GM18517 (cell line): Measurements from ENCODE around the gene RMC1.
"Not testable (repeated sequence)": the region's sequence is repeated elsewhere in the genome, so short reads cannot be mapped to it uniquely, and the experiment has no call there.

Source experiments
- ATAC-seq: cut with Tn5 transposase; IDR thresholded peaks from one replicate; pipeline ENCODE4 v1.9.1; 2021; ENCODE audit warnings: mild to moderate bottlenecking, moderate library complexity; ENCODE audit not compliant: unreplicated experiment

Gene RMC1

DNA sequence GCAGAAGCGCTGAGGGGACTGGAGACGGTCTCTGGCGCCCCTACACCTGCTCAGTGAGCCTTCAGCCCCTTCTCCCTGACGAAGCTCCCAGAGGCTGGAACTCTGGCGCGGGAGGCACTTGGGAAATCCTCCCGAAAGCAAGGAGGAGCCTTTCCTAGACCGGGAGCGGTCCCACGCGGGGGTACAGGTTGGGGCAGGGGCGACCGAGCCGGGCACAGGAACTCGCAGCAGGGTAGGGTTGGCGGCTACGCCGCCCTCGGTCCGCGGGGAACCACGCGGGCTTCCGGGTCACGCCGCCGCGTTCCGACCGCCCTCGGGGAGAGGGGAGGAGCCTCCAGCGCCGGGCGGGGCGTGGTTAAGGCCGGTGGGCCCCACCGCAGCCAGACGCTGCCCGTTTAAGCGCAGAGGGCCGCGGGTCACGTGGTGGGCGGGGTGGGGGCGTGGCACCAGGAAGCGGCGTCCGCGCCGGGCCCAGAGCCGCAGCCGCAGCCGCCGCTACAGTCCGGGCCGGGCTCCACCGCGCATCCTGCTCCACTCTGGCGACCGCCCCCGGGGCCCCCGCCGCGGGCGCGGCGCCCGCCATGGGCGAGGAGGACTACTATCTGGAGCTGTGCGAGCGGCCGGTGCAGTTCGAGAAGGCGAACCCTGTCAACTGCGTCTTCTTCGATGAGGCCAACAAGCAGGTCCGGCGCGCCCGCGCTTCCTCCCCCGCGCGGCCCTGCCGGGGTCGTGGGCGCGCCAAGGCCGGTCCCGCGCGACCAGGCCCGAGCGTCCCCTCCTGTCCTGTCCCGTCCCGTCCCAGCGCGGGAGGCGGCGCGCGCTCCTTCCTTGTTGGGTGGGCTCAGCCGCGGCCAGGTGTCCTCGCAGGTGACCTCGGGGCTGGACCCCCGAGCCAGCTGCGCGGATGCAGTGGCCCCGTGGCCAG is at the start of gene RMC1:
Gene RMC1 (plus strand): TSS at position 474 of the 925 bp plus-strand sequence. CDS start 108 bp downstream, at position 582.
- ATAC-seq = peak; percentile 57

DNA sequence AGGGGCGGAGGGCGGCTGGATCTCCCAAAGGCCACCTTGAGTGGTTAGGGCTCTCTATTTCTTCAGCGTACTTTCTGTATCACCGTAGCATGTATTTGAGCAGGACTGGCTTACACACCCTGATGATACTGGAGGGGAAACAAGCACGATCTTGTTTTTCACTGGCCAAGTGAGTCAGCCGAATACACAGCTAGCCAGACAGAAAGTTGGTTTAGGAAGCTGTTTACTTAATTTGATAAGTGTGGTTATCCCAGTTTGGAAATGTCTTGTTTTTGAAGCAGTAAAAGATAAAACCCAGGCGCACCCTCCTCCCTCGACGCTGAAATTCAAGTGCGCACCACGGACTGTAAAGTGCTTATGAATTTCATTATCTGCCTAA is 49.6 kb upstream of the RMC1 start:
- ATAC-seq = no peak

DNA sequence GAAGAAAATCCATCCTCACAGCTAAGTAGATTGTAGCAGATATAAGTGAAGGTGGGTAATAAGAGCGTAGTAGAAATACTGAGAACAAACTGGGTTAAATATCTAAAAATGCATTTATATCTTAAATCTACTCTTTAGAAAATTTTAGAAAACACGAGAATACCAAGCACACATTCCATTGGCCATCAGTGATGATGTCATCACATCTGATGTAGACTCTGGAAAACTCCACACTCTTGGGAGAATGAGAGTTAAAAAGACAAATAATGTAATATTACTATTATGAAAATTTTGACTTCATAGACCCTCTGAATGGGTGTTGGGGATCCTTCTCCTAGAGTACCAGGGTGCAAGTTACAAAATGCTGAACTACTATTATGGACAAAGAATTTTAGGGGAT is 46.5 kb upstream of the RMC1 start:
- ATAC-seq = no peak

DNA sequence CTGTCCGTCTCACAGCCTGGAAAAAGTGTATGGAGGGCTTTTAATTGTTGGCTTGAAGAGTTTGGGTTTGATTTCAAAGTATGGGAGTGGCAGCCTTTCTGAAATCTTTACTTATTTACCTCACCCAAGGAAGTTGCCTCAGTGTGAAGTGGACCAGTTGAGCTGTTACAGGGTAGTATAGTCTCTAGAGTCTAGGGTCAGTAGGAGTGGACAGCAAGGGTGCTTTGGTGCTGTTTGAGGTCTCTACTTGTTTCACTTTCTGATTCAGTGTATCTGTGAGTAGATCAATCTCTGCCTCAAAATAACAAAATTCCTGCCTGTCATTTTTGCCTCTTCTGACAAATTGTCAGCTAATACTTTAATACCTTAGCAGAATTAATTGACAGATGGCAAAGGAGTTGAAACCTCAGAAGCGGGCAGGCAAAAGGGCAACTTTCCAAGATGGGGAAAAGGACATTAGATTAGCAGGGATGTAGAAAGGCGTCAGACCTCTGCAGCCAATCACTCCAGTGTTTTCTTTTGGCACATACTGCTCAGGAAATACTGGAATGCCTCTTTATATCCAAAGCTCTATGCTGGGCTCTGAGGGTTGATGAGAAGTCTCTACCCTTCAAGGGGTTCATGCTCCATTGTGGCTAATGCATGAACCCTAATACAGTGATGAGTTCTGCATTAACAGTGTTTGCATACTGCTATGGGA is 44.3 kb upstream of the RMC1 start:
- ATAC-seq = no peak

DNA sequence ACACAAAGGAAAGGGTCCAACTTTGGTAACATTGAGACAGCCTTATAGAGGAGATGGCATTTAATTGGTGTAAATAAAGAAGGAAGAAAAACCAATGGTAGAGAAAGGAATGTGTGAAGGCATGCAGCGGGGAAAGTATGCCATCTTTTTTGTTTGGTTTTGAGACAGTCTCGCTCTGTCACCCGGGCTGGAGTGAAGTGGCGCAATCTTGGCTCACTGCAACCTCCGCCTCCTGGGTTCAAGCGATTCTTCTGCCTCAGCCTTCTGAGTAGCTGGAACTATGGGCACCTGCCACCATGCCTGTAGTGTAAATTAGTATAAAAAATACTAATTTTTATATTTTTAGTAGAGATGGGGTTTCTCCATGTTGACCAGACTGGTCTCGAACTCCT is 43.8 kb upstream of the RMC1 start:
- ATAC-seq = no peak

DNA sequence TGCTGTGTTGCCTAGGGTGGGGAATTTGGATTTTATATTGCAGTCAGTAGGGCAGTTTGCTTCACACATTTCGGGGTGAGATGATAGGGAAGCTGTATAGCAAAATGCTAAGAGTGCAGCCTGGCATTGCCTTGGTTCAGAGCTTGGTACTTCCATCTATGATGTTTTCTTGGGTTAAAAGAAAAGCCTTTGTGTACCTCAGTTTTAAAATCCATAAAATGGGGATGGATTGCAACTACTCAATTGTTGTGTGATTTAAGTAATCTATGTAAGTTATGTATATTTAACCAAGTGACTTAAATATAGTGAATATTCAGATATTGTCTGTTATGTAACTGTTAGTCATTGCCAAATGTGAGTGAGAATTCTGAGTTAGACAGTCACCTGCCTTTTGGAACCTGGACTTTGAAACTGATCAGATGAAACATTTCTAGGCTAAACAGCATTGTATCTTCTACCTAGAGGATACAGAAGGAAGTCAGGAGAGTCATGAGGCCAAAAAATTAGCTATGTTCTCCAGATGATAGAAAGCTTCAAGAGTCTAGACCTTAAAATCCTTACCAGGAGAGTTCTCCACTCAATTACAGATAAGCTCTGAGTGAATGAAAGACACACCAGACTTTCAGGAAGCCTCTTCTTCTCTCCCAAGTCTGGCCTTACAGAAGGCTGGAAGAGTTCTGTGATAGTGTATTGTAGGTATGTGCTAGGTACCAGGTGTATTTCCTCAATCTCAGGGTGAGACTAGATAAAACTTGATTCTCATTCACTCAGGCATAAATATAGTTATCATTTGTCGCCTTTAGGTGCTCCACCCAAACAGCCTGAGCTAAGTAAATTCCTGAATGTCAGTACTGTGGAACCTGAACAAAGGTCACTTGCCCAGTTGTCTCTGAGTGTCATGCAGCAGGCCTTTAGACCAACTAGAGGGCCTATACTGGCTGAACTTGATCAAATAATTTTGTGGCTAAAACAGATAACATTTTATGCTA is 42.7 kb upstream of the RMC1 start:
- ATAC-seq = no peak

DNA sequence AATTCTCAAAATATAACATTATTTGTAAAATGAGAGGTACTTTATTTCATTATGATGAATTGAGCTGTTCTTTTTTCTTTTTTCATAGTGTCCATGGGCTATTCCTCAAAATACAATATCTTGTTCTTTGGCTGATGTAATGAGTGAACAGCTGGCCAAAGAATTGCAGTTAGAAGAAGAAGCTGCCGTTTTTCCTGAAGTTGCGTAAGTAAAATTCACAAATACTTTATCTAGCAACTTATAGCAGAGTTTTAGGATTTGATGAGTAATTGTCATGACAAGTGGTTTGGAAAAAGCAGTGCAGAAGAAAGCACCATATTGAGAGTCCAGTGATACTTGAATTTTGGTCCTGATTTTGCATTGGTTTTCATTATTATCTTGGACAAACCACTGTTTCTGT is 40.4 kb upstream of the RMC1 start:
- ATAC-seq = no peak

DNA sequence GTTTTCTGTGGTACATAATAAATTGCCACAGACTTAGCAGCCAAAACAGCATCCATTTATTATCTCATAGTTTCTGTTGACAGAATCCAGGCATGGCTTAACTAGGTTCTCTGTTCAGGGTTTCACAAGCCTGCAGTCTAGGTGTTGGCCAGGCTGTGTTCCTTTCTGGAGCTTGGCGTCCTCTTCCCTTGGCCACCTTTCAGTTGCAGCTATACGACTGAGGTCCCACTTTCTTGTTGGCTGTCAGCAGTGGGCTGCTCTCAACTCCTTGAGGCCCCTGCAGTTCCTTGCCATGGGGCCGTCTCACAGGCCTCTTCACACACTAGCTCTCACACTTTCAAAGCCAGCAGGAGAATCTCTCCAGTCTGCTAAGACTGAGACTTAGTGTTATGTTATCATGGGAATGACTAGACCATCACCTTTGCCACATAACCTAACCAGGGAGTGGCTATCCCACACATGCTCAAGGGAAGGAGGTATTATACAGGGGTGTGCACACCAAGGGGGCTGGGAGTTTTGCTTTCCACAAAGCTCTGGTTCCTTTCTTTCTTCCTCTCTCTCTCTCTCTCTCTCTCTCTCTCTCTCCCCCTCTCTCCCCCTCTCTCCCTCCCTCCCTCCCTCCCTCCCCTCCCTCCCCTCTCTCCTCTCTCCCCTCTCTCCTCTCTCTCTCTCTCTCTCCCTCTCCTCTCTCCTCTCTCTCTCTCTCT is 34.4 kb upstream of the RMC1 start:
- no peak for ATAC-seq

DNA sequence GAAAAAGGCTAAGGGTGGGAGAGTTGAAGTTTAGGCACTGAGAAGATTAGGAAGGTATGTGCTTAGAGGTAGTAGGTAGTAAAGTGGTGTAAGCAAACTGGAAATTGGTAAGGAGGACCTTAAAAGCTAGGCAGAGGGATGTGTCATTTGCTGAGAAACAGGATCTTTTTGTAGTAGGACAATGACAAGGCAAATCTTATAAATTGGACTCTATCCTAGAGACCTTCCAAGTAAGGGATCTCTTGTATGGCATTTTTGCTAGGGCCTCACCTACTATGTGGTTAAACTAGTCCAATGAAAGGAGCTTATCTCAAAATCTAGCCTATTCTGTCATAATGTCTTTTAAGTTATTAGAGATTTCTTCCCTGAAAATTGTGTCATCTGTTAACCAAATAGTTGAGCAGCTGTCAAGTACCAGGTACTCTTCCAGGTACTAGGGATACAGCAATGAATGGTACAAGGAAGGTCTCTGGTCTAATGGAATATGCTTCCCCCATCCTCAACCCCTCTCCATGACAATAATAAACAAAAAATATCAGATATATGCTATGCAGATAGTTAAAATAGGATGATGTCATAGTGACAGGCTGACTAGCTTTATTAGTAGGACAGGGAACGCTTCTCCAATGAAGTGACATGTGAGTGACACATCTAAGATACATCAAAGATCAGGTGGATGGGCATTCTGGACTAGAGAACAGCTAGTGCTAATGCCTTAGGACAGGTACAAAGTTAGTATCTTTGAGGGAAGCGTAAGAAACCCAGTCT is 32.5 kb upstream of the RMC1 start:
- ATAC-seq = no peak

DNA sequence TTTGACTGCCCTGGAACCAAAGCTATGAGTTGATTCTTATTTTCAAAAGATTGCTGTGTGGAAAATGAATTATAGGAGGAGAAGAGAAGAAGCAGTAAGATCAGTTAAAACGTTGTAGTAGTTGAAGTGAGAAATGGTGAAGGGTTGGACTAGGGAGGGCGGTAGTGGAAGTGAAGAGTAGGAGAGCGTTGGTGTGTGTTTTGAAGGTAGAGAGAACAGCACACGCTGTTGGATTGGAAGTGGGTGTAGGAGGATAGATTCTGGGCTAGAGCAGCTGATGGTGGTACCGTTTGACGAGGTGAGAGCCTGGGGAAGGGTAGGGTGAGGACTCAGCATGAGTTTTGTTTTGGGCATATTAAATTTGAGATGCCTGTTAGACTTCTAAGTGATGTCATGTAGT is 31.8 kb upstream of the RMC1 start:
- no peak for ATAC-seq

DNA sequence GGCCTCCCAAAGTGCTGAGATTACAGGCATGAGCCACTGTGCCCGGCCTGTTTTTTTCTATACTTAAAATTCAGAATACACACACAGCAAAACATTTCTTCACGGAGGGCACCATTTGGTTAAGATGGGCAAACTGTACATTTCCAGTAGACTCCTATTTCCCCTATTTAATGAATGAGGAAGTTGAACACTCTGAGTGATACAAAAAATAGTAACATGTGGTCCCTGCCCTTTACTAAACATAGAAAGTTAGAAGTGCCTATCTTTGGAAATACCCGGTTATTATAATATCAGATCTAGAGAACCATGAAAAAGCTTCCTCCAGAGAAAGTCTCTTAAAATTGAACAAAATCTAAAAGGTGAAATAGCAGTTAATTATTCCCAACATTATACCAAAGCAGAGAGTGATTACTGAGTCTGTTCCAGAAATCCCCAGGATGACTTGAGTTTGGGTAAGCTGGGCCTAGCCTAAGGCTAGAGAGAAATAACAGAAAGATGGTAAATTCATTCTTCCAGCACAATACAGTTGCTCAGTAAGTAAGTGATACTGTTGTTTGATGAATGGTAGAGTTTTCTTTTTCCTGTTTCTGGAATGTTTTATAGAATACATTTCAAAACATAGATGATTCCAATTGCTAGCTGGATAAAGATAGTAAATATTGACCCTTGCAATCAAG is 23.3 kb upstream of the RMC1 start:
- no peak for ATAC-seq

DNA sequence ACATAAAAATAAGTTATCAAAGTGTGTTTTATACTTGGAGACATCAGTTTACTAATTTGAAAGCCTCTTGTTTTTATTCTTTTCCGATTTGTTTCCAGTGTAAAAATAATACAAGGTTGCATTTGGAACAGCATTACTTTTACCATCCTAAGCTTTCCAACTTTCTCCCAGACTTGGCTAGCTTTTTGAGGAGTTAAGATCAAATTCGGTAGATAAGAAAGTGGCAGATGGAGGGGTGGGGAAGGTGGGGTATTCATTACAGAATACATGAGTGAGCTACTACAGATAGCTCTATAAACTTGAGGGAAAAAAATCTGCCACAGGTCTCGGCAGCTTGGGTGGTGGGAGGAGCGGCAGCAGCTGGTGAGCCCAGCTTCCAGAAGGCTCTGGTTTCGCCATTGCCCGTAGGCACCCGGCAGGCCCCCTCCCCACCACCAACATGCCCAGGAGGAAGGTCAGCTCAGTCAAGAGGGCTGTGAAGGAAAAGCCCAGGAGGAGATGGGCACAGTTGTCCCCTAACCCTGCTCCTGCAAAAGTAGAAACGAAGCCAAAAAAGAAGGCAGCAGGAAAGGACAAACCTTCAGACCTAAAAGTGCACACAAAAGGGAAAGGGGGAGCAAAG is 18.6 kb upstream of the RMC1 start:
- no peak for ATAC-seq

DNA sequence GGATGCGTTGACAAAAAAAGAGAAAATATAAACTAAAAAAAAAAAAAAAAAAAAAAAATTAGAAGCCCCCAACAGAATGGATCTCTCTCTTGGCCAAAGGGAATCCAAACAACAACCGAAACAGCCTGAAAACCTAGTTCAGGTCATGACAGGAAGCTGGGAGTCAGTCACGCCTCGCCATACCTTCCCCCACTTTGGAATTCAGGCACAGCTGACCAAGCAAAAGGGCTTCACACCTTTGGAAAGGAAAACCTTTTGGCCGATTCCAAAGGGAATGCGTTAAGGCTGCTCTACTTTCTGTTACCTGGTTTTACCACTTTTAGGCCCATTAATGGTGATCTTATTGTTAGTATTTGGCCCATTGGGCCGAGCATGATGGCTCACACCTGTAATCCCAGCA is 17.9 kb upstream of the RMC1 start:
- ATAC-seq = no peak

DNA sequence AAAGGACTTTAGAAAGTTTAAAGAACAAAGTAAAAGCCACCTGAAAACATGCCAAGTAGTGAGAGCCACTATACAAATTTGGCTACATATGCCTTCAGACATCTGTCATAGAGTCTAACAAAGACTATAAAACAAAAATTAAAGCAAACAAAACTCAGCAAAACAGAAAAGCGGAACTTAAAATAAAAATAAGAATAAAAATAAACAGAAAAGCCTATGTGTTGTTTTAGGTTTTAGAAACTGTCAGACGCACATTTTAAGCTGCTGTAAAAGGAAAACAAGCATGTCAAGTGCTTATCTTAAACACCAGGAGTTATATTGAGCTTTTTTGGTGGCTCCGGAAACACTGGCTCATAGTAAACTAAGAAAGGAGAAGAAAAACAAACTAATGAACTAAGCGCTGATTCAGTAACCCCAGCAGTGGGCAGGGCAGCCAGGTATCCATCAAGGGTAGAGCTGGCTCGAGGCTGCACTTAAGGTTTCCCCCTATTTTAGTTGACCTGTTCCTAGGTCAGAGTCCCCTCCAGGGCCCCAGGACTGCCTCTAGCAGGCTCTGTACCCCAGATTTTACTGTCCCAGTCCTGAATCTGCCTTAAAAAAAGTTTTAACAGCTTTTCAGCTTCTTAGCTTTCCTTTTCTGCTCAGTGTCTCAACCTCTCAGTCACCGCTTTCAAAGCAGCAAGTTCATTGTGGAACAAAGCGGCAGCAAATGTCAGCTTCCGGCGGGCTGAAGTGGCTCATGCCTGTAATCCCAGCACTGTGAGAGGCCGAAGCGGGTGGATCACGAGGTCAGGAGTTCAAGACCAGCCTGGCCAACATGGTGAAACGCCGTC is 15.4 kb upstream of the RMC1 start:
- peak; percentile 82 for ATAC-seq

DNA sequence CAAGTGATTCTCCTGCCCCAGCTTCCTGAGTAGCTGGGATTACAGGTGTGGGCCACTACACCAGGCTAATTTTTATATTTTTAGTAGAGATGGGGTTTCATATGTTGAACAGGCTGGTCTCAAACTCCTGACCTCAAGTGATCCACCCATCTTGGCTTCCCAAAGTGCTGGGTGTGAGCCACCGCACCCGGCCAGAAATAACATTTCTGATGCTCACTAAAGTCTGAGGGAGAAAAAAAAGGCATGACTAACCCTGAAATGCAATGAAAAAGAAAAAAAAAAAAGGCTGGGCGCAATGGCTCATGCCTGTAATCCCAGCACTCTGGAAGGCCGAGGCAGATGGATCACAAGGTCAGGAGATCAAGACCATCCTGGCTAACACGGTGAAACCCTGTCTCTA is 13.7 kb upstream of the RMC1 start:
- ATAC-seq = not testable (repeated sequence)

DNA sequence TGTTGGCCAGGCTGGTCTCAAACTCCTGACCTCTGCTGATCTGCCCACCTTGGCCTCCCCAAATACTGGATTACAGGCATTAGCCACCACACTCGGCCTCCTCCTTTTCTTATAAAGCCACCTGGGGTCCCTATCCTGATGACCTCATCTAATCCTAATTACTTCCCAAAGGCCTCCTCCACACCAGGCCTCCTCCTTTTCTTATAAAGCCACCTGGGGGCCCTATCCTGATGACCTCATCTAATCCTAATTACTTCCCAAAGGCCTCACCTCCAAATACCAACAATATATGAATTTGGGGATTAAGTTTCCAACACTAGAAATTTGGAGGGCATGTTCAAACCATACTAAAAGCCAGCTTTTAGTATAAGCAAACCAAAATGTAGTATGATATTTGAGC is 9.7 kb upstream of the RMC1 start:
- no peak for ATAC-seq

DNA sequence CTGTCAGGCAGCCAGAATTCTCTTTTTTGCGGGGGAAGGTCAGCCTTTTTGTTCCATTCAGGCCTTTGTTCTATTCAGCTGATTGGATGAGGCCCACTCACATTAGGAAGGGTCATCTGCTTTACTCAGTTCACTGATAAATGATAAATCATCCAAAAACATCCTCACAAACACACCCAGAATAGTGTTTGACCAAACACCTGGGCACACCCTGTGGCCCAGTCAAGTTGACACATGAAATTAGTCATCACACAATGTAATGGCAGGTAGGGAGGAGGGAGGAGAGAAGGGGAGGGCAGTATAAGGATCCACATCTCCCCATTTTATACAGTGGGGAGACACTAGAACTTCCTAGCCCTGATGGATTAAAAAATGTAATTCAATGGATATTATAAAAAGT is 8.3 kb upstream of the RMC1 start:
- ATAC-seq = no peak
